Adrenal gland (tissue), 5 donors: Measurements from ENCODE around the gene MGRN1.

Experiments used
- CTCF ChIP-seq, 6 experiments: fragments of 450-650 bp in 4 of 6; fragments of 200-600 bp in 2 of 6; sonication (generic) in 1 of 6; IDR thresholded peaks; 1 replicate in 5 of 6; 2 replicates in 1 of 6; pipeline versions ENCODE4 v1.5.1 to v1.8.0; 2016 to 2021; ENCODE audit warnings: antibody characterized with exemption in 6 of 6, mild to moderate bottlenecking in 2 of 6, moderate library complexity in 1 of 6
- POLR2A ChIP-seq, 2 donors: fragments of 450-650 bp; IDR thresholded peaks; one replicate each; pipeline ENCODE4 v1.6.1; 2017; ENCODE audit warnings: antibody characterized with exemption in 2 of 2, mild to moderate bottlenecking in 2 of 2, moderate library complexity in 1 of 2
- donor health status: DM: no; HTN: no; CAD: no.

GRCh38 chr16:4684058-4684715 is 59.6 kb downstream of the MGRN1 start:
- no peak for TF ChIP-seq POLR2A (IDR thresholded peaks at IDR 0.05)
- TF ChIP-seq CTCF (IDR thresholded peaks at IDR 0.05), result no peak
